GM19023 (cell line): Measurements from ENCODE around the gene GALNT2.

Experiments used
- ATAC-seq: cut with Tn5 transposase; IDR thresholded peaks from one replicate; pipeline ENCODE4 v1.9.1; 2021; ENCODE audit warnings: mild to moderate bottlenecking, moderate library complexity; ENCODE audit not compliant: unreplicated experiment

Gene GALNT2

DNA sequence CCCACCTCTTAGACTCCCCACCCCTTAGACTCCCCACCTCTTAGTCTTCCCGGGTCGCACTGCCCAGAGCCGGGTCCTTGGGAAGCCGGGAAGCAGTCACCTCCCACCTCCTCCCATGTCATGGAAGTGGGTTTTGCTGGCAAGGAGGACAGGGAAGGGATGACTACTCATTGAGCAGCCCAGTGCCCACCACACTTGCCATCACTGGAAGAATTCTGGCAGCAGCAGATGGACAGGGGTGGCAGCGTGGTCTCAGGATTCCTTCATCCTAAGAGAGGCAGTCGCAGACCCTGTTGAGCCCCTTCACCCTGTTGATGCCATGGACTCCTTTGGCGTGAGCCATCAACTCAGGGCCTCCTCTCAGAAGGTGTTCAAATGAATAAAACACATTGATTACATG is 218.3 kb downstream of the GALNT2 start:
- no peak for ATAC-seq

- ATAC-seq: no peak
Measured at GRCh38 chr1:230286166-230286889, 219.3 kb downstream of the GALNT2 start.

DNA sequence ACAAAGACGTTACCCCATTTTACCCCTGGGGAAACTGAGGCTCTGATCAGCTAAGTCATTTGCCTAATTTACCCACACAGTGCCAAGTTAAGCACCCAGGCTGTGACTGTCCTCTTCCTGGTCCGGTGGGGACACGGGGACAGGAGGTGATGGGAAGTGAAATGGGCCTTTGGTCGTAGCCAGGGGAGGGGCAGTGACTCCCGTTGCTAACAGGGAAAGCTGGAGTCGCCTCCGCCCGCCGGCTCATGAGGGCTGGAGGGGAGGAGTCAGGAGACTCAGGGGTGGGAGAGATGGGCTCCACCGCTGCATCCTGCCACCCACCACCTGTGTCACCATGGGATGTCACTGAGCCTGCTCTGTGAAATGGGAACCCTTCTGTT is 219.8 kb downstream of the GALNT2 start:
- no peak for ATAC-seq

DNA sequence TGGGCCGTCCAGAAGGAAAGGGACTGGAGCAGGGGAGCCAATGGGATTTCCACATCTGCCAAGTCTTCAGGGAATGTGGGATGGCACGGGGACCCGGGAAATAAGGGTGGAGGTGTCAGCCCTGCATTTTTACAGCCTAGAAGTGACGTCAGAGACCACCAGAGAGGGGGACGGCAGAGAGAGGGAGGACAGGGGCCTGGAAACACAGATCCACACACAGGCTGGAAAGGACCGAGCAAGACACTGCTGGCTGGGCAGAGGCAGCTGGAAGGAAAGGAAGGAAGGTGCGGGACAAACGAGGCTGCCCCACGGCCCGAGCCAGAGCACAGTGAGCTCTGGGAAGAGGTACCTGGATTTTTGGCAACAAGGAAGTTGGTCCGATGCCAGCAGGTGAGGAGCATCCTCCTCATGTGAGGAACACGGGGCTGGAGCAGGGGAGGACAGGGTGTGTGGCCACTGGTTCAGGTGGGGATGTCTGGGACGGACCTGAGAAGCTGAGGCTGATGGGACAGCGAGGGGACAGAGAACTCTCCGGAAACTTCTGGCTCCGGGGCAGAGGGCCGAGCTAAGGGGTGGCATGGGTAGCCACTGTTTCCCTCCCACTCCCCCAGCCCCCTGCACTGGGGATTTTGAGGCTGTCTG is 220.8 kb downstream of the GALNT2 start:
- ATAC-seq: no peak

- ATAC-seq: no peak
Measured at GRCh38 chr1:230288641-230289349, 221.8 kb downstream of the GALNT2 start.

DNA sequence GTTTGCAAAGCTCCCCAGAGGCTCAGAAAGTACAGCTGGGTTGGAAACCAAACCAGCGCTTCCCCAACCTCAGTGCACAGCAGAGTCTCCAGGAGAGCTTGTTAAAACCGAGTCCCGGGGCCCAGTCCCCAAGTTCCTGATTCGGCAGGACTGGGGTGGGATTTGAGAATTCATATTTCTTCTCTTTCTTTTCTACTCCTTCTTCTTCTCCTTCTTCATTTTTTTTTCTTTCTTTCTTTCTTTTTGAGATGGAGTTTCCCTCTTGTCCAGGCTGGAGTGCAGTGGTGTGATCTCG is 222.3 kb downstream of the GALNT2 start:
- no peak for ATAC-seq

DNA sequence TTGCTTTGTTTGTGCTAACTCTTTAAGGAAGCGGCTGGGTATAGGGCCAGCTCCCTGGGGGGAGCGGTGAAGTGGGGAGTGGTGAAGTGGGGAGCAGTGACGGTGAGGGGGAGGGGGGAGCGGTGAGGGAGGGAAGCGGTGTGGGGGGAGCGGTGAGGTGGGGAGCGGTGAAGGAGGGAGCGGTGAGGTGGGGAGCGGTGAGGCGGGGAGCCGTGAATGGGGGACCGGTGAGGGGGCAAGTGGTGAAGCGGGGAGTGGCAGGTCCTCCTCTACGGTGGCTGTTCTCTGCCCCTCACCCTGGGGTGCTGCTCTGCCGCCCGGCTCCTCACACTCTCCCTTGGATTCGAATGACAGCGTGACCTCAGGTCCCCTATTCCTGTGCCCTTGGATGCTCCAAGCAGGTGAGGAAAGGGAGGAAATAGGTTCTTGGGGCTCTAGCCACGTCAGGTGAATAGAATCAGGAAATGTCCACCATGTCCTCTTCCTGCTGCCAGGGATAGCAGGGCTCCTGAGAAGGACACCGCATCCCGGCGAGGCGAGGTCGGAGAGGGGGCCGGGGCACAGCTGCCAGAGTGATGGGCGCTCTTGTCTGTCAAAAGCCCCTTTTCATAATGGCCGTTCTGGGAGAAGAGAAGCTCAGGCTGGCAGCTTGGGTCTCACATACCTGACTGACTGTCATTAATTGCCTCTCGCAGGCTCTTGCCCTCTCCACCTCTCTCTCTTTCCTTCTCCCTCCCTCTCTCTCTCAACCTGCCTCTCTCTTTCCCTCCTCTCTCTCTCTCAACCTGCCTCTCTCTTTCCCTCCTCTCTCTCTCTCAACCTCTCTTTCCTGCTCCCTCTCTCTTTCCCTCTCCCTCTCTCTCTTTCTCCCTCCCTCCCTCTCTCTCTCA is 224.9 kb downstream of the GALNT2 start:
- ATAC-seq: no peak

GRCh38 chr1:230292689-230293389 is 225.8 kb downstream of the GALNT2 start:
- no peak for ATAC-seq

DNA sequence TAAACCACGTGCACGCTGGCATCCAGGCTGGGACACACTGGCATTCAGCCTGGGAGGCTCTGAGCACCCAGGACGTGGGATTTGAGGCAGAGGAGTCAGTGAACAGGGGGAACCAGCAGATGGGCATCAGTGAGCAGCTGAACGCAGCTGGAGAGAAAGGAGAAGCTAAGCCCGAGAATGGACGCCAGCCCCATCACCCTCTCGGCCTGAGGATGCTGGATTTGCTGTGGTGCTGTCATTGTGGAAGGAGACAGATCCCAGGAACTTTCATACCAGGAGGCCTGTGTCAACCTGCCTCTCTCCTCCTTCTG is 226.3 kb downstream of the GALNT2 start:
- ATAC-seq: no peak

DNA sequence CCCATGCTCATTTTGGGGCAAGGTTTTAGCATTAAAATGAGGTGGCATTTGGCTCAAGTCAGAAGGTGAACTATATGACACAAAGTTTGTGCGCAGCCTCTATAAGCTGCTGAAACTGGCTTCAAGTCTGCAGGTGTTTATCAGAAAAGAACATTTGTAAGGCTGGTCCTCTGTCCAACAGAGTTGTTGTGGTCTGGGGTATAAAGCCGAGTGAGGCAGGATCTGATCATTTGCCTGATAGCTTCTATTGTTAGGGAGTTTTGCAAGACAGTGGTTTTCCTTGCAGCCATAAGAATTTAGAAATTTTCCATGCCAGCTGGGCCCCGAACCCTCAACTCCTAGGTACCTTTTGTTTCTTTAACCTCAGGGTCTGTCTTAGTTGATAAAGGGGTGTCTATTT is 228.3 kb downstream of the GALNT2 start:
- ATAC-seq: no peak

DNA sequence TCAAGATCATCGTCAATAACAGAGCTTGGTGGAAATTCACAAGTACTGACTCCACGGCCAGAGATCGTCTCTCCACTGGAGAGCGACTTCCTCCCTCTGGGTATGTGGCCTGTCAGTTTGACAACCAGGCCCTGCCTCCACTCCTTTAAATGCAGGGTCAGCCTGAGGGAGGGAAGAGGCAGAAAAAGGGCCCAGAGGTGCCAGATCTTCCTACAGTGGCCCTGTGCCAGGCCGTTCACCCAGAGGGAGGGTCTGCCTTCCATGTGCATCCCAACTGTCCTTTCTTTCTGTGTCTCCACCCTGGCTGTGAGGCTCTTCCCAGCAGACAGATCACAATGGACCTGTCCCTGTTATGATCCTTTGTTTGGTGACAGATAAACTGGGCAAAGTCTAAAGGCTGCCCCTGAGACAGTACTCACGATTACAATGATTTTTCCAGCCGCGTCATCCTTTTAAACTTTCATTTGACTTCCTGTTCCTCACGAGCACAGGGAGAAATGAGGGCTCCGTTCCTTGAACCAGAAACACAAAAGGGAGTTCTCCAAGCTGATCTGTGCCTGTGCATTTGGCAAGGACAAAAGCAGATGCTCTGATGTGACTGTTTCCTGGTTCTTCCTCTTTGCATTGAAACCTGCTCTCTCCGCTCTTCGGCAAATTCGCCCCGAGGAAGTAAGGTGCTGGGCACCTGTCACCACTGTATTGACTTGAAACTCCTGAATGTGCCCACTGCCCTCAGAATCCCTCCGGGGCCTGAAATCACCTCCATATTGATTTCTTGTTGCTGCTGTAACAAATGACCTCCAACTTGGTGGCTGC is 232.4 kb downstream of the GALNT2 start:
- no peak for ATAC-seq

GRCh38 chr1:230300322-230301301 is 233.6 kb downstream of the GALNT2 start:
- no peak for ATAC-seq

- ATAC-seq: no peak
Measured at GRCh38 chr1:230301322-230301721, 234.3 kb downstream of the GALNT2 start.

DNA sequence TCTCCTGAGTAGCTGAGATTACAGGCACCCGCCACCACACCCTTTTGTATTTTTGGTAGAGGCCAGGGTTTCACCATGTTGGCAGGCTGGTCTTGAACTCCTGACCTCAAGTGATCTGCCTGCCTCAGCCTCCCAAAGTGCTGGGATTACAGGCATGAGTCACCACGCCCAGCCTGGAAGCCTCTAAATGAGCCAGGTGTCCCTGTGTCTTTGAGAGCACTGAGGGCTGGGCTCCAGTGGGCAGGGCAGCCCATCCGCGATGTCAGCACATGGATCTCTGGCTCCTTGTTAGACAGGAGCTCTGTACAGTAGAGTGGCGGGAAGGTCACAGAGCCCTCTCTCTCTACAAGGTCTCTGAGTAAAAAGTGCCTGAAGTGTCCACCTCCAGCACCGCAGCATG is 234.8 kb downstream of the GALNT2 start:
- ATAC-seq: no peak

DNA sequence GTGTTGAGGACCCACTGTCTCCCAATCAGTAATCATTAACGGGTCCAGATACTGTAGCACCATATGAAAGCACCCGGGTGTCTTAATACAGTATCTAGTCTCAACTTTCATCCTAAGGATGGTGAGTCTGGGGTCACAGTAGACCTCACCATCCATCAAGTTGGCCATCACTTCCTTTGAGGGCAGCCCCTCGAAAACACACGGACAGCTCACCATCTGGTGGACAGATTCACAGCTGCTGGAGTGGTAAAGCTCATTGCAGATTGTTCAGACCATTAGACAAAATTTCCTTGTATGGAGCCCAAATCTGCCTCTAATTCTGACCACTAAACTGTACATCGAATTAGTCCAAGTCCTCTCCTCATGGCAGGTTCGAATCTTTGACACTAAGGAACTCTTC is 236.0 kb downstream of the GALNT2 start:
- no peak for ATAC-seq

DNA sequence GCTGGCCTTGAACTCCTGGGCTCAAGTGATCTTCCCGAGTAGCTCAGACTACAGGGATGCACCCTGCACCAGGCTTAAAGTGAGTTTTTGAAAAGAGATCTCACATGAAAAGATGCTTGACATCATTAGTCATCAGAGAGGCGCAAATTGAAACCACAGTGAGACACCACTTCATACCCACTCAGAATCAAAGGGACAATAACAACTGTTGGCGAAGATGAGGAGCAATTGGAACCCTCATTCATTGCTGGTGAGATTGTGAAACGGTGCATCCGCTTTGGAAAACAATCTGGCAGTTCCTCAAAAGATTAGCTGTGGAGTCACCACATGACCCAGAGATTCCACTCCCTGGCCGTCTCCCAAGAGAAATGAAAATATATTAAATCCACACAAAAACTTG is 236.8 kb downstream of the GALNT2 start:
- no peak for ATAC-seq

DNA sequence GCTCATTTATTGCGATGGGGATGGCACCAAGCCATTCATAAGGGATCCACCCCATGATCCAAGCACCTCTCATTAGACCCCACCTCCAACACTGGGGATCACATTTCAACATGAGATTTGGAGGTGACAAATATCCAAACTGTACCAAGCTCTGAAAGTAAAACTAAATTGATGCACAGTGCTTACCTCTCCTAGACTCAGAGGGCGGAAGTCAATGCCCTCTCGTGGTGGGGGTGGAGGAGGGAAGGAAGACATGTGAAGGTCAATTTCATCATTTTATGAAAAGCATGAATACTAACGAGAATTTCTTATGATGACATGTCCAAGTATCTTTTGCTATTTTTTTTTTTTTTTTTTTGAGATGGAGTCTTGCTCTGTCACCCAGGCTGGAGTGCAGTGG is 239.1 kb downstream of the GALNT2 start:
- ATAC-seq: no peak

- no peak for ATAC-seq
Measured at GRCh38 chr1:230307213-230307612, 240.2 kb downstream of the GALNT2 start.

GRCh38 chr1:230308039-230308438 is 241.0 kb downstream of the GALNT2 start:
- ATAC-seq: no peak
